Stimulated activated CD4-positive, alpha-beta T cell treated with anti-CD3 and anti-CD28 coated beads, Interleukin-1b, Interleukin-23, amount 100 ng/mL, for 24 hours (primary cell): Measurements from ENCODE around the gene NFATC2.
"Not testable (repeated sequence)": the region's sequence is repeated elsewhere in the genome, so short reads cannot be mapped to it uniquely, and the experiment has no call there.

Source experiments
- DNase-seq, 4 experiments: peaks; one replicate each; pipeline ENCODE4 v3.0.0-alpha.2; 2020; ENCODE audit warnings: low read depth in 4 of 4, low spot score in 1 of 4

NFATC2 gene

DNA sequence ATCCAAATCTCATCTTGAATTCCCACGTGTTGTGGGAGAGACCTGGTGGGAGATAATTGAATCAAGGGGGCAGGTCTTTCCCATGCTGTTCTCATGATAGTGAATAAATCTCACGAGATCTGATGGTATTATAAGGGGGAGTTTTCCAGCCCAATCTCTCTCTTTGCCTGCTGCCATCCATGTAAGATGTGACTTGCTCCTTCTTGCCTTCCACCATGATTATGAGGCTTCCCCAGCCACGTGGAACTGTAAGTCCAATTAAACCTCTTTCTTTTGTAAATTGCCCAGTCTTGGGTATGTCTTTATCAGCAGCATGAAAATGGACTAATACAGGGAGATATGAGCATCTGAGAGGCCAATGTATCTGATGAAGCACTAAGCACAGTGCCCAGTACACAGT is 26.0 kb upstream of the NFATC2 start:
- DNase-seq = not testable (repeated sequence)

DNA sequence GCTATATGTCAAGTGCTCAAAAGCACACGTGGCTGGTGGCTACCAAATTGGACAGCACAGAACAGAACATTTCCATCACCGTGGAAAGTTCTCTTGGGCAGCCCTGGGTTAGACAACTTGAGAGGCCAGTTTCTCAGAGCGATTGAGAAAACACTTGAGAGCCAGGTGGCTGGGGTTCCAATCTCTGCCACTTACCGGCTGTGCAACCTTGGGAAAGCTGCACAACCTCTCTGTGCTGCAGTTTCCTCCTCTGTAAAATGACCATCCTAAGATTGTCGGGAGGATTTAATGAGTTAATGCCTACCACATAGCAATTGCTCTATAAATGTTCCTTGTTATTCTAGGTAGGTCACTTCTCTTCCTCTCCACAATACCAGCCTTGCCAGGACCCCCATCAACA is 25.1 kb upstream of the NFATC2 start:
- no peak for DNase-seq

DNA sequence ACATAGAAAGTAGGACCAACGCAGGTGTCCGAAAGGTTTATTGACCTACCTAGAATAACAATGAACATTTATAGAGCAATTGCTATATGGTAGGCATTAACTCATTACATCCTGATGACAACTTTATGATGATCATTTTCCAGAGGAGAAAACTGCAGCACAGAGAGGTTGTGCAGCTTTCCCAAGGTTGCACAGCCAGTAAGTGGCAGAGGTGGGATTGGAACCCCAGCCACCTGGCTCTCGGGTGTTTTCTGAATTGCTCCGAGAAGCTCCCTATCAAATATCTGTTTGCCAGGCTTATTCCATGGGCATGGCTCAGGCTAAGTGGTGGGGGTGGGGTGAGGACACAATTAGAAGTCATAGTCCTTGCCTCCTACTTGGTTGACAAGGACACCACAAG is 24.1 kb upstream of the NFATC2 start:
- DNase-seq = no peak

DNA sequence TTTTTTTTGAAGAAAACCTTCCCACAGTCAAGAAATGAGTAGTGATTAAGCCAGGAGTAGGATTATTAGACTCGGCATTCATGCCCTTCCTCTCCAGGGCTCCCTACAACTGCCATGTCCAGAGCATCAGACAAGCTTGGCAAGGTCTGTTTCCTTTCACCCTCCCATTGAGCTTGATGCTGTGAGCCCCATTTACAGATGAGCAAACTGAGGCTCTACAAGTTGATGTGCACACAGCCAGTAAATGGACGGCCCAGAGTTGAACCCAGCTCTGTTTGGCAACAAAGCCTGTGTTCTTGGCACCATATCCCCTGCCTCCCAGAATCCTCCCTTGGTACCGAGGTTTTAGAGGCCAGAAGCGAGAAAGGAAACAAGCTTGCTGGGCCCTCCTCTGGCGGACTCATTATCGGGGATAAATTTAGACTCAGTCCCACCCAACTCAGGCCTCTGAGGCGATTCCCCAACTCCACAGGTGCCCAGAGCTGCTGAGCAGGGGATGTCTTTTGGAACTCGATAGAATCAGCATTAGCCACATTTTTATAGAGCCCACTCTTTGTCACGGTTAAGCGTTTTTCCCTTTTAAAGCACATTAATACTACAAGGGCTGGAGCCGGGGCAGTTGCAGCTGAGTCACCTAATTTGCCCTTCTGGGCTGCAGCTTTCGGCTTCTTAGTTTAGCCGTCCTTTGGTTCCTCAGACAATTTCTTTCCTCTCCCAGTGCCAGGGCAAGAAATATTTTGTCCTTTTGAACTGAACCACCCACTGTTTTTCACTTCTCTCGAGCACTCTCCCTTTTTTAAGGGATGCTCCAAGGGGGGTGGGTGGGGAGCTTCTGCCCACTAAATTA is 23.0 kb upstream of the NFATC2 start:
- DNase-seq = no peak

DNA sequence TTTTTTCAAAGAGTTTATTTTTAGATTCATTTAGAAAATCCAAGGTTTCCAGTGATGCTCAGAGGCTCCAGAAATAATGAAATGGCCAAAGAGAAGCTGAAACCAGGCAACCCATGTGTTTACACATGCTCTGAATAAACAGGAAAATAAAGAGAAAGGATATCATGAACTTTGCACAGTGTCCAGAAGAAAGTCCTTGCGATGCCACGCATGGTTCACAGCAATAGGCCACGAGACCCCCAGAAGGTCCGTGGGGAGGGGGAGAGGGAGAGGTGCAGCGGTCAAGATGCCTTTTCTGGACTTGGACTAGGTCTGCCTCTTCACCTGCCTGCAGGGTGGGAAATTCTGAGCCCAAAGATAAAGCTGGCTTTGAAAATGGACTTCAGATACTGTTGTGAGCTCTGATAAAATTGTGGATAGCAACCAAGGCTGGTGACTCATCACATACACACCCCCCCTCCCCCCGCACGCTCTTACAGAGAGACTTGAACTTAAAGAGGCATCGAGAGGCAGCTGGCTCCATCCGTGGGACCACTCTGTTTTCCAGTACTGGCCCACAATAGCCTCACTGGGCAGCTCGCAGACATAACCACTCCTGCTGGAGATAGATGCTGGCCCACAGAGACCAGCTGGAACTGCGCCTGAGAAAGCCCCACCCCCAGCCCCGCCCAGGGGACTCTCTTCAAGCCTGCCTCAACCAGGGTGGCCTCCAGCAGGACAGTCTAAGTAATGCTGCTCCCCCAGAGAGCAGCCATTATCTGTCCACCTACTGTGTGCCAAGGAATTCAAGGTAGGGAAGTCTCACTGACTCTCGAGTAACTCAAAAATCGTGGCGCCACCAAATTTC is 21.2 kb upstream of the NFATC2 start:
- DNase-seq = no peak

DNA sequence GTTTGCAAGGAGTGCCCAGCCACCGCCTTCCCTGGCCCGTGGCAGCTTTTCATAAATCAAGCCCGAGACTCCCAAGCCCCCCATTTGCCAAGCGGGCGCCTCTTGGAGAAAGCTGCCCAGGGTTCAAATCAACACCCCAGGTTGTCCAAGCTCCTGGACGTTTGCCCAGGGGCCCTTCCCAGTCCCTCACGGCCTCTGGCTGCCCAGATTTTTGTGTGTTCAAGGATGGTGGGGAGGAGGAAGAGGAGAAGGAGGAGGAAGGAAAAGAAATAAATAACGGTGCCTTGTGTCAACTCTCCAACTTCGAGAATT is 20.6 kb upstream of the NFATC2 start:
- no peak for DNase-seq

DNA sequence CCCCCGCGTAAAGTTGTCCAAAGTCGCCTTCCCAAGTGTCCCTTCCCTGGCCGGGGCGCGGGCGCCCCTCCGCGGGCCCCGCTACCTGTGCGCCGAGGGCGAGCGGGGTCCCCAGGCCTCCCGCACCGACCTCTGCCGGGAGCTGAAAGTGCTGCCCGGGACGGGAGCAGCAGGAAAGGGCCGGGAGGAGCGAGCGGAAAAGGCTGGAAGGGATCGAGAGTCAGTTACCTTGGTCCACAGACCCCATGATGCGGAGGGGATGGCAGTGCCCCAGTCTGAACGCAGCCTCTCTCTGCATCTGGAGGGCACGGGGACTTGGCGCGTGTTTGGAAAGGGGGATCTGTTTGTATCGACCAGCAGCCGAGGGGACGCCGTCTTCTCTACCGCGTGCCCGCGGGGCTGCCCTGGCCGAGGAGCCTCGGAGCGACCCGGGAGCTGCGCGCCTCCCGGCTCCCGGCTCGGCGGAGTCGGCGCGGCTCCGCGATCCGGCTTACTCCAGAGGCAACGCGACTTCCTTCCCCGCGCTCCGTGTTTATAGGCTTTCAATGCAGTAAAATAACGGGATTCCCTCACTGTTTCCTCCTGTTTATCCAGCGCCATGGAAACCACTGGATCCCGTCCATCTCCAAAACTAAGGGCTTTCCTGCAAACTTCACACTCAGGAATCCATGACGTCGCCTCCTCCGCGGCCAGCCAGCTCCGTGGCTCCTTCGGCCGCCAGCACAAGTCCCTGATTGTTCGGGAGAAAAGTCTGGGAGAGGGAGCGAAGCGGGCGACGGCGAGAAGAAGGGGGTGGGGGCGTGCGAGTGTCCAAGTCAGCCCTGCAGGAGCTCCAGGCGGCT is 20.0 kb upstream of the NFATC2 start:
- no peak for DNase-seq

DNA sequence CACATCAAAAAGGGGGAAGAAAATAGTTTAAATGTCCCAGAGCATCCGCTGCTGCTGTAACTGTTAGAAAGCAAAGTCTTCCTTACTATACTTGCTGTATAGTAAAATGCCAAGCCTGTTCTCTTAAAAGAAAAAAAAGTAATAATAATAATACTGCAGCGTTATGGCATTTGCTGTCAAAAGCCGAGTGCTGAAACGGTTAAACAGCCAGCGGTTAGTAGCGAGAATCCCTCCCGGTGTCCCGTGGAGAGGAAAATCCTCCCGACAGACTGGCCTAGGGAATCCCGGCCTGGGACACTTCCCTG is 19.5 kb upstream of the NFATC2 start:
- no peak for DNase-seq

DNA sequence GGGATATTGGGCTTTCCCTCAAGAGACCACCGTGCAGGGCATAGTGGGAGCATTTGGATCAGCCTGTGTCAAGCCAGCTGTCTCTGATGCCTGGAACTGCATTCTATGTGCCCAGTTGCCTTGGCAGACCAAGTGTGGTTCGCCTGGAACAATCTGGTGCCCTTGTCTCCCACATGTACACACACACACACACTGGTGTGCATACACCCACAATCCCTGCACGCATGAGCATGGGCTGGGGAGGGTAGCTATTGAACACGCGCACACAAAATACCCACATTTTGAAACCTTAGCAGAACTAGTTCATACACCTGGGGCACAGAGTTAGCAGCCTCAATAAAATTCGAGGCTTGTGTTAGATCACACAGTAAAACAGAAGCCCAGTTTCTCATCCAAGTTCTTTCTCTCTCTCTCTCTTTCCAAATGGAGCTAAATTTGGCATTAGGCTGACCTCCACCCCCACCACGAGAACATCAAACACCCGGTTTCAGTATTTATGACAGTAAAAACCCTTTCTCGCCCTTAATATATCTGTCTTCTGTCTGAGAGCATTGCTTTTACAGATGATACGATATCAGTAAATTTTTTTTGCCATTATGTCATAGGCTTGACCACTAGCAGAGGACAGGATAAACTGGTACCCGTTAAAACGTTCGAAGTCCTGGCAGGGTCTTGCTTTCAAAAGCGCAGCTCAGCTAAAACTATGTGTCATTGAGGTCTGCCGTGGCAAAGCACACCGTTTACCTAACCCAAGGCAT is 18.2 kb upstream of the NFATC2 start:
- DNase-seq = no peak

DNA sequence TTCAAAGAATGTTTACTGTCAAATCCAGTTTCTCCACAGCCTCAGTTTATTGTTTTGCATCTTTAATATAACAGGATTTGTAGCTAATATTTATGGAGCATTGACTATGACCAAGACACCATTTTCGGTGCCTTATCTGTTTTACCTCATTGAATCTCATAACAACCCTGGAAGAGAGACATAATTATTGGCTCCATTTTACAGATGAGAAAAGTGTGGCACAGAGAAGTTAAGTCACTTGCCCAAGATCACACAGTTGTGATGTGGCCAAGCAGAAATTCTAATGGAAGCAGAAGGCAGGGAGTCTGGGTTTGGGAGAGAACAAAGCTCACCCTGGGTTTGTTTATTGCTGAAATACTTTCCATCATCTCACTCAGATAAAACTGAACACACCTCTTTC is 17.5 kb upstream of the NFATC2 start:
- DNase-seq = no peak

DNA sequence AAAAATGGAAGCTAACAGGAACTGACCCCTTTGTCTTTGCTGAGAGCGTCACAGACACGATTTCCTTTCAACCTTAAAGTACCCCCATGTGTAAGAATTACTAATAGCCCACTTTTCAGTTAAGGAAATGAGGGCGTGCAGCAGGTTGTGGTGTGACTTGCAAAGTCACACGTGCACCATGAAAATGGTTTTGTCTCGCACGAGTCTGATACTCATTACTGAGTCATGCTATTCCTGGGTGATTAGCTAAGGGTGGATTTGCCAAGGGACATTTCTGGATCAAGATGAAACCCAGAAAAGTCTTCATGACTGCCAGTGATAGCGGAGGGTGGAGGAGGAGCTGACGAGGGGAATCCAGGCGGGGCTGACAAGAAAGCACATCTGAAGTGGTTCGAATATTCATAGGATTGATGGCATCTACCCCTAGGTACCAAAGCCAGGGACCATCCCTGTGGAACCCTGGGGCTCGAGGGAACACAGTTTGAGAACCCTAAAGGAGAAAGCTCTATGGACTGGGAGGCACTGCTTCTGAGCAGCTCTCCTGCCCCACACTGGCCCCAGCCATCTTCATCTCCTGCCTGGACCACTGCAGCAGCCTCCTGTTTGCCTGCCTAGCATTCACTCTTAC is 12.1 kb upstream of the NFATC2 start:
- no peak for DNase-seq

DNA sequence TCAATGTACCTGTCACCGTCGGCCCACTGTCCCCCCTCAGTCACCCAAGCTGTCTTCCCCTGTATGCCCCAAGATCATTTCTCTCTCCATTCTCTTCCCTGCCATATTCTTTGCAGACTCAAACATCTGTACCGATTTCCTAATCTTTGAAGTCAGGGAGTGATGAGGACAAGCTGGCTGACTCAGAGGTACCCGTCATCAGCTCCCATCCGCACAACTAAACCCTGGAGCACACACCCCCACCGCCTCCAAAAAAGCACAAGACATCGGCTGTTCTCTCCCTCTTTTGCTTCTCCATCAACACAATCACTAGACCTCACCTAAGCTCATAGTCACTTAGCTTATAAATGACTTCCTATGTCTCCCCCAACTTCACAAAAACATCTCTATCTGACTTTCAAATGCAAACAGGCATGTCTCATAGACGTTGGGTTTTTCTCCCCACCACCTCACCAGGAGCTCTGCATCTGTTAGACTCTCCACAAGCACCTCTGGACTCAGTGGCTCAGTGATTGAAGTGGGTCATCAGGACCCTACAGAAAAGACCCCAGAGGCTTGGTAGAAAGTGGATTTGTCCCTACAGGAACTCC is 11.5 kb upstream of the NFATC2 start:
- DNase-seq = no peak

DNA sequence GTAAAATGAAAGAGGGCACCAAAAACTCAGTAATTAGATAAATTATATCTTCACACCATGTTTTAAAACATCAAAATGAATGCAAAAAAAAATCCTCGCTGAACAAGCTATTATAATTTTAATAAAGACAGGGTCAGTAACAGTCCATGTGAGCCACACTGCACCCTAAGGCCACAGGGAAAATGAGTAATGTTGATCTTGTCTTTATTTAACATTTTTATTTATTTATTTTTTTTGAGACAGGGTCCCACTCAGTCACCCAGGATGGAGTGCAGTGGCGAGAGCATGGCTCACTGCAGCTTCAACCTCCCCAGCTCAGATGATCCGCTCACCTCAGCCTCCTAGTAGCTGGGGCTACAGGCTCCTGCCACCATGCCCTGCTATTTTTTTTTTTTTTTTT is 8.7 kb upstream of the NFATC2 start:
- no peak for DNase-seq

DNA sequence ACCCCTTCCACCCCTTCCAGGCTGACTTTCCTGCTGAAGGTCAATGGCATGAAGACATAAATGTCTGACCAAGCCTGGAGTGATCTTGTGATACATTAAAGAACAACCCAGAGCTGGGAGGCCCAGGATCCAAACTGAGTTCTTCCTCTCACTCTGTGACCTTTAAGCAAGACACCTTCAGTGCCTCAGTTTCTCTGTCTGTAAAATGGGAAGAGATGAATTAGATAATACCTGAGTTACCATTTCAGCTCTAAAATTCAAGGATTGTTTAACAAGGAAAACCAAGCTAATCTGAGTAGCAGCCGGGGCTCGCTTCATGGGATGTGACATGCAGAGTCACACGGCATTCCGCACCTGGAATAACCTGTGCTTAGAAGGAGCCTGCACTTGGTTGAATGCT is 7.0 kb upstream of the NFATC2 start:
- no peak for DNase-seq

DNA sequence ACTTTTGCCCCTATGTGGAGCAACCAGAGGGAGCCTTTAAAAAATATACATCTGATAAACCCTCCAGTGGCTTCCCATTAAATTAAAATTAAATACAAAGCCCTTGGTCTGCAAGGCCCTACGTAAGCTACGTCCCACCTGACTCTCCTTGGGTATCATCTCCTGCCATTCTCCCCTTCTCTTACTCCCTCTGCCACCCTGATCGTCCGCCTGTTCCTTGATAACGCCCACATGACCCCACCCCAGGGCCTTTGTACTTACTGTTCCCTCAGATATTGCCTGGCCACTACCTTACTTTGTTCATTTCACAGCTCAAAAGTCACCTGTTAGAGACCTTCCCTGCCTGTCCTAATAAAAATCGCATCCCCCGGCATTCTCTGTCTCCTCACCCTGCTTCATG is 5.4 kb upstream of the NFATC2 start:
- DNase-seq = no peak

DNA sequence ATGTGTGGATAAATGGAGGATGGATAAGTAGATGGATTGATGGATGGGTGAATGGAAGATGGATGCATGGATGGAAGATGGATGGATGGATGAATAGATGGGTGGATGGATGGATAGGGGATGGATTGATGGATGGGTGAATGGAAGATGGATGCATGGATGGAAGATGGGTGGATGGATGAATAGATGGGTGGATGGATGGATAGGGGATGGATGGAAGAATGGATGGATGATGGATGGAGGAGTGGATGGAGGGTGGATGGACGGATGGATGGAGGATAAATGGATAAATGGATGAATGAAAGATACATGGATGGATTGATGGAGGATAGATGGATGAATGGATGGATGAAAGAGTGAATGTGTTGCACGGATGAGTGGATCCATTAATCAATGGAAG is 3.0 kb upstream of the NFATC2 start:
- DNase-seq = no peak

DNA sequence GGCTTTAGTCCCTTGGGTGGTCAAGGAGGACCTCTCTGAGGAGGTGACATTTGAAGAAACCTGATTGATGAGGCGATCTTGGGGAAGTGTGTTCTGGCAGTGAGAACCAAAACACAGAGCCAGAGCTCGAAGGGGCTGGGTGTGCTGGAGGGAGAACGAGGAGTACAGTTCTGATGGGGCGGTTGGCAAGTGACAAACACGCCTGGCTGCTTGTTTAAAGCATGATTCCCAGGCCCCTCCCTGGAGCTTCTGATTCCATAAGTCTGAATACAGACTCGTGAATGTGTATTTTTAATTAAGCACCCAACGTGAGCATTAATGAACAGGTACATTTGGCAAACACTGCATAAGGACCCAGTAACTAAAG is 886 bp upstream of the NFATC2 start:
- no peak for DNase-seq

DNA sequence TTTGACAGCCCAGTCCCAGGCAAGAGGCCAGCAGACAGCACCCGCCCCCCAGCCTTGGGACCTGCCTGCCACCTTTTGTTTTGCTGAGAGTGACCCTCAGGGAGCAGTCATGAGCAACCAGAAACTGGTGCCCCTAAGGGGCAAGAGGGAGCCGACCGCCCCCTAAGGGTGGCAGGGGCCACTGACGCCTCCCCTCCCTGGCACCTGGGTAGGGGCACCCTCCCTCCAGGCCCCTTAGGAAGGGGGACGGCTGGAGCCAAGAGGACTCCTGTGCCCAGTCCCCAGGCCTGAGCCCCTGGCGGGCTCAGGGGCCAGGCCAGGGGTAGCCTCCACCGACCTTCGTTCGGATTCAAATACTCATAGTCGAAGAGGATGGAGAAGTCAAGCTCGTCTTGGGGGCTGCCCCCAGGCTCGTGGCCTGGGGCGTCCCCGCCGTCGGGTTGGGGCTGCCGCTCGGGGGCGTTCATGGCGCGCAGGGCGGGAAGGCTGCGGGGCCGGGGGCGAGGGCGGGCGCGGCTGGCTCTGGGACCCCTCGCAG is 417 bp downstream of the NFATC2 start:
- DNase-seq = peak in 3 of 4 experiments; percentile 32 to 47 (median 35)

DNA sequence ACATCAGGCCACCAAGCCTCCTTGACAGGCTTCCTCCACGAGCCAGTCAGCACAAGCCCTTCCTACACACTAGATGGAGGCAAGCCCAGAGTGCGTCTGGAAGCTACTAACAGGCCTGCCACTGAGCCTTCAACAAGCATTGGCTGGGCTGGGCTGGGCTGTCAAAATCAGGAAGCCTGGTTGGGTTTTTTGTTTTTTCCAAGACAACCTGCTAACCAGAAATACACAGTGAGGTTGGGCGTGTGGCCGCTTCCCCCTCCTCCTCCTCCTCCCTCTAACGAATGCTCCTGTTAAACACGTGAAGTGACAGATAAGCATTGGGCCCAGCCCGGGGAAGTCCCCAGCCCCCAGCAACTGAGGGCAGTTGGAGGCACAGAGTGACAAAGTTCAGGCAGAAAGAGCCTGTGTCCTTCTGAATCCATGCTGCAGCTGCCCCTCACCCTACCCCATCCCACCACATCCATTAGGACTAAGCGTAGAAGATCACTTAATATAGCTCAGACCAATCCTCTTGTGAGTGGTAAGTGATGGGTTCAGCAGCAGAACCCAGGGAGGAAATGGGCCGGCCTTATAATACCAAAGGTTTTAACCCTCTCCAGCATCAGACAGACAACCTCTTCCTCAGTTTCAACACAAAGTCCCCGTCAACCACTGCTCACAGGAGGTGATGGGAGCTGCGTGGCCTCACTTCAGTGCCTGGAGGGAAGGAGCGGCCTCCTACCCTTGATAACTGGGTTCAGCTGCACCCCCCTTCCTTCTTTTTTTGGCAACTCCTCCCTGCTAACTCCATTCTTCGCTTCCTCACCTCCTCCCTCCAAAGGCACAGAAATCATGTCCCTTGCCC is 1.1 kb downstream of the NFATC2 start:
- peak in 3 of 4 experiments; percentile 46 to 76 (median 61) for DNase-seq
